Caco-2 (cell line): ENCODE results near the gene GLP2R. TPM values are rescaled to one million over a fixed set of nuclear protein-coding genes. Genes with fewer than 3 reads are reported as not detected.

Source experiments
- BruUV-seq: library from RNA; stranded (reverse); fragments of 400-500 nt; replicated peaks from 2 replicates; lab custom pipeline; 2021; lab: Mats Ljungman, UMichigan
- CTCF ChIA-PET: fragments of 300-600 bp; sonication (Branson Sonifier 250); formaldehyde crosslinking; loops from one replicate; lab custom pipeline; 2022; ENCODE audit warnings: antibody characterized with exemption; lab: Charles Lee
- POLR2A ChIA-PET: fragments of 300-600 bp; sonication (Branson Sonifier 250); formaldehyde crosslinking; loops from one replicate; lab custom pipeline; 2022; ENCODE audit warnings: antibody characterized with exemption; lab: Charles Lee
- DNase-seq, 2 experiments: peaks; one replicate each; pipeline versions ENCODE4 v3.0.0 to v3.0.0-alpha.2; 2020 to 2022
- H3K27me3 ChIP-seq: replicated peaks from 2 replicates; pipeline ENCODE4 v1.6.0; 2011; ENCODE audit warnings: low read length; ENCODE audit not compliant: control insufficient read depth, insufficient read depth
- H3K36me3 ChIP-seq: 2 replicates; pipeline ENCODE4 v1.5.1; 2011; ENCODE audit warnings: low read length; ENCODE audit not compliant: control insufficient read depth, insufficient read depth
- H3K4me1 ChIP-seq: fragments of 250-450 bp; sonication (Bioruptor Pico); 2 replicates; pipeline ENCODE4 v1.5.1; 2020; ENCODE audit warnings: mild to moderate bottlenecking
- H3K4me3 ChIP-seq: 2 replicates; pipeline ENCODE4 v1.5.1; 2011; ENCODE audit warnings: low read depth, mild to moderate bottlenecking, control low read depth, low read length
- H3K9me3 ChIP-seq: fragments of 250-450 bp; sonication (Bioruptor Pico); 2 replicates; pipeline ENCODE4 v1.5.1; 2020; ENCODE audit warnings: mild to moderate bottlenecking, moderate library complexity
- H3K27ac Mint-ChIP-seq: one replicate; pipeline ENCODE4 v1.8.0; 2022; ENCODE audit warnings: mixed read lengths; ENCODE audit not compliant: unreplicated experiment
- H3K27me3 Mint-ChIP-seq: one replicate; pipeline ENCODE4 v1.8.0; 2022; ENCODE audit warnings: mixed read lengths; ENCODE audit not compliant: insufficient read depth, unreplicated experiment
- H3K36me3 Mint-ChIP-seq: one replicate; pipeline ENCODE4 v1.8.0; 2022; ENCODE audit warnings: mild to moderate bottlenecking, mixed read lengths; ENCODE audit not compliant: insufficient read depth, unreplicated experiment
- H3K4me1 Mint-ChIP-seq: one replicate; pipeline ENCODE4 v1.8.0; 2022; ENCODE audit warnings: low read depth, mixed read lengths; ENCODE audit not compliant: unreplicated experiment
- H3K4me3 Mint-ChIP-seq: one replicate; pipeline ENCODE4 v1.8.0; 2022; ENCODE audit warnings: mild to moderate bottlenecking, moderate library complexity, mixed read lengths; ENCODE audit not compliant: unreplicated experiment
- H3K9me3 Mint-ChIP-seq: one replicate; pipeline ENCODE4 v1.8.0; 2022; ENCODE audit warnings: mixed read lengths; ENCODE audit not compliant: unreplicated experiment
- CTCF ChIP-seq, 2 experiments: fragments of 200-600 bp in 1 of 2; IDR thresholded peaks; 1 replicate in 1 of 2; 2 replicates in 1 of 2; pipeline versions ENCODE4 v1.5.1 to v1.8.0; 2011 to 2022; ENCODE audit warnings: antibody characterized with exemption in 1 of 2, control low read depth in 1 of 2, inconsistent platforms in 1 of 2, low read depth in 1 of 2, low read length in 1 of 2, mild to moderate bottlenecking in 1 of 2, moderate library complexity in 1 of 2; ENCODE audit not compliant: insufficient read depth in 1 of 2, severe bottlenecking in 1 of 2, unreplicated experiment in 1 of 2
- intact Hi-C: fragments of 100-400 bp; cut with micrococcal nuclease; formaldehyde crosslinking; loops from one replicate; pipeline ENCODE4 v1.10.0; 2022; ENCODE audit not compliant: unreplicated experiment
- total RNA-seq: library from RNA; stranded (reverse); gene quantifications from 2 replicates; pipeline ENCODE4 v1.2.3, GENCODE V29; 2022

GLP2R gene
- total RNA-seq, 1 experiment from 2014 or later: not detected

DNA sequence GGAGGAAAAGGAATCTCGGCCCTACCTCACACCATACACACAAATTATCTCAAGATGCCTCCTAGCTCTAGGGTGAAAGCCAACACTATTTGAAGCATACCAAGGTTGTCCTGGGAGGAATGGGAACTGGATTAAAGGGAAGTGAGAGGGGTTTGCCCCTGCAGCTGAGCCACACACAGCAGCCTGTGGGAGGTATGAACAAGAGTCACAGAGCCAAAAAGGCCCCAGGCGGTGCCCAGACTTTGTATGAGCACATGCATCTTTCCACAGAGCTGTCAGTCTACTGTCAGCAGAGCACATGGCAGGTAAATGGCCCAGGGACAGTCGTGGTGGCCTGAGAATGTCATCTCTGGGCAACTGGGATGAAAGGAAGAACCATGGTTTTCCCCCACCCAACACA, 110.4 kb downstream of the GLP2R start:
- no peak overlapping the region for H3K4me3 Mint-ChIP-seq
- no peaks in the 10 kb centered on the region for H3K9me3 ChIP-seq
- no peaks in the 10 kb centered on the region for H3K4me1 ChIP-seq
- no peaks in the 10 kb centered on the region for H3K36me3 ChIP-seq
- no TSS peak for BruUV-seq
- ChIA-PET CTCF (no interaction called here), POLR2A (no interaction called here)
- no peaks in the 10 kb centered on the region for H3K27me3 ChIP-seq
- no peak for TF ChIP-seq CTCF (IDR thresholded peaks at IDR 0.05; ENCODE audit: insufficient read depth in 1 of 2, low read depth in 1 of 2, low read length in 1 of 2, severe bottlenecking in 1 of 2, unreplicated experiment in 1 of 2)
- H3K9me3 Mint-ChIP-seq: no peaks in the 10 kb centered on the region
- no peak for DNase-seq
- no peak overlapping the region for H3K27ac Mint-ChIP-seq
- H3K4me3 ChIP-seq: no peak overlapping the region
- intact Hi-C loops: no loop called here
- no peaks in the 10 kb centered on the region for H3K27me3 Mint-ChIP-seq
- H3K4me1 Mint-ChIP-seq: no peaks in the 10 kb centered on the region
- no peaks in the 10 kb centered on the region for H3K36me3 Mint-ChIP-seq

GRCh38 chr17:9937241-9937761, 111.6 kb downstream of the GLP2R start:
- intact Hi-C loops: no loop called here
- POLR2A ChIA-PET: no interaction called here
- H3K27me3 ChIP-seq: no peaks in the 10 kb centered on the region
- DNase-seq: no peak
- no peak for TF ChIP-seq CTCF (IDR thresholded peaks at IDR 0.05; ENCODE audit: insufficient read depth in 1 of 2, low read depth in 1 of 2, low read length in 1 of 2, severe bottlenecking in 1 of 2, unreplicated experiment in 1 of 2)
- no peak overlapping the region for H3K4me3 ChIP-seq
- H3K36me3 ChIP-seq: no peaks in the 10 kb centered on the region
- H3K4me1 ChIP-seq: no peaks in the 10 kb centered on the region
- H3K9me3 ChIP-seq: no peaks in the 10 kb centered on the region
- BruUV-seq: no TSS peak
- CTCF ChIA-PET: no interaction called here
- Mint-ChIP-seq H3K4me1 (no peaks in the 10 kb centered on the region), H3K9me3 (no peaks in the 10 kb centered on the region), H3K4me3 (no peak overlapping the region), H3K36me3 (no peaks in the 10 kb centered on the region), H3K27ac (no peak overlapping the region), H3K27me3 (no peaks in the 10 kb centered on the region)

DNA sequence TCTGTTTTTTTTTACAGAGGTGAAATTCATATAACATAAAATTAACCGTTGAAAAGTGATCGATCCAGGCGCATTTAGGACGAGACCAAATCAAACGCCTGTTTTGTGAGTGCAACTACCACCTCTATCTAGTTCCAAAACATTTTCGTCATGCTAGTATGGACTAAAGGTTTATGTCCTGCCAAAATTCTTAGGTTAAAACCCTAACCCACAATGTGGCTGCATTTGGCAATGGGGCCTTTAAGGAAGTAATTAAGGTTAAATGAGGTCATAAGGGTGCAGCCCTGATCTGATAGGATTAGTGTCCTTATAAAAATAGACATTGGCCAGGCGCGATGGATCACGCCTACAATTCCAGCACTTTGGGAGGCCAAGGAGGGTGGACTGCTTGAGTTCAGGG, 112.2 kb downstream of the GLP2R start:
- Mint-ChIP-seq H3K36me3 (no peaks in the 10 kb centered on the region), H3K4me3 (no peak overlapping the region), H3K4me1 (no peaks in the 10 kb centered on the region), H3K27ac (no peak overlapping the region), H3K27me3 (no peaks in the 10 kb centered on the region), H3K9me3 (no peaks in the 10 kb centered on the region)
- Histone ChIP-seq H3K9me3 (no peaks in the 10 kb centered on the region), H3K36me3 (no peaks in the 10 kb centered on the region), H3K4me3 (no peak overlapping the region), H3K27me3 (no peaks in the 10 kb centered on the region), H3K4me1 (no peaks in the 10 kb centered on the region)
- no peak for TF ChIP-seq CTCF (IDR thresholded peaks at IDR 0.05; ENCODE audit: insufficient read depth in 1 of 2, low read depth in 1 of 2, low read length in 1 of 2, severe bottlenecking in 1 of 2, unreplicated experiment in 1 of 2)
- BruUV-seq: no TSS peak
- no peak for DNase-seq
- intact Hi-C loops: no loop called here
- ChIA-PET CTCF (no interaction called here), POLR2A (no interaction called here)
